ENCODE results near the gene TOMM70. TPM values are rescaled to one million over a fixed set of nuclear protein-coding genes. Genes with fewer than 3 reads are reported as not detected.

Gene TOMM70
- total and polyA plus RNA-seq, 2 of the 4 experiments (the other 2 are of a cell fraction), result 24.6 to 35.1 TPM

DNA sequence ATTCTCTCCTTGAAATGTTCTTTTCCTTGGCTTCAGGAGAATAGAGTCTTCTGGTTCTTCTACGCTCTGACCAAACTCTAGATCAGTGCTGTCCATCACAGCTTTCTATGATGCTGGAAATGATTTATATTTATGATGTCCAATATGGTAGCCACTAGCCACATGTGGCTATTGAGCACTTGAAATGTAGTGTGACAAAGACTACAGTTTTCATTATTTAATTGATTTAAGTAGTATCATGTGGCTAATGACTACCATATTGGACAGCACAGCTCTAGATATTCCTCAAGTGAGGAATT, 3.3 kb upstream of the TOMM70 start:
- Histone ChIP-seq H2AK5ac (ENCODE audit: low read depth, low read length) (no peak overlapping the region), H2AFZ (replicated peaks; ENCODE audit: low read length, poor library complexity) (no peak overlapping the region), H3K4ac (ENCODE audit: low read depth, low read length) (no peak overlapping the region), H4K8ac (ENCODE audit: low read depth in 2 of 2, low read length in 2 of 2) (no peak overlapping the region), H3K27ac (ENCODE audit: insufficient read depth, low read length) (no peak overlapping the region), H2BK5ac (ENCODE audit: low read depth, low read length, poor library complexity, severe bottlenecking) (no peak overlapping the region), H3K23ac (ENCODE audit: low read depth, low read length) (no peak overlapping the region), H2AK9ac (replicated peaks; ENCODE audit: low read depth, low read length, poor library complexity) (no peak overlapping the region), H3K79me1 (ENCODE audit: low read depth in 1 of 2, low read length in 2 of 2) (peaks cover 10 to 42% of the 10 kb centered on the region in 2 experiments), H3K9ac (ENCODE audit: low read depth, low read length) (no peak overlapping the region), H3K56ac (ENCODE audit: extremely low read depth, insufficient read depth, low read length) (no peak overlapping the region), H3K14ac (replicated peaks; ENCODE audit: low read depth, low read length) (no peak overlapping the region), H3K36me3 (ENCODE audit: control insufficient read depth, insufficient read depth, low read length) (peaks cover 2% of the 10 kb centered on the region; the same call in 1 of the 2 replicates), H3K4me2 (ENCODE audit: low read depth, low read length) (peak overlapping the region; percentile 11; the same call in 1 of the 2 replicates), H4K5ac (ENCODE audit: low read depth, low read length) (no peak overlapping the region), H4K20me1 (ENCODE audit: insufficient read depth, low read length) (peaks cover 8% of the 10 kb centered on the region; the same call in 1 of the 2 replicates), H2BK20ac (ENCODE audit: low read depth, low read length) (no peak overlapping the region), H3K27me3 (ENCODE audit: control insufficient read depth, insufficient read depth, low read length) (no peaks in the 10 kb centered on the region), H2BK15ac (ENCODE audit: low read depth, low read length) (no peak overlapping the region), H3K4me3 (ENCODE audit: insufficient read depth, low read depth, low read length) (no peak overlapping the region), H3K18ac (ENCODE audit: low read depth, low read length) (no peak overlapping the region), H3K9me1 (ENCODE audit: insufficient read depth, low read length) (no peaks in the 10 kb centered on the region; the same call in 1 of the 2 replicates), H2BK120ac (ENCODE audit: low read depth, low read length) (no peak overlapping the region), H3K4me1 (ENCODE audit: control insufficient read depth, insufficient read depth, low read length) (no peaks in the 10 kb centered on the region), H3K9me3 (ENCODE audit: control insufficient read depth, insufficient read depth, low read length) (0 out of 2 replicates have a peak, but pooled peaks cover 2% of the 10 kb centered on the region), H4K91ac (ENCODE audit: insufficient read depth, low read depth, low read length) (no peak overlapping the region)
- intact Hi-C loops (cut with micrococcal nuclease), result loop anchor here (5.0 kb wide), 1 partner anchor 88 kb away; the partner anchor contains the start of gene TMEM45A
- WGBS, 2 experiments (ENCODE audit: extremely low coverage in 2 of 2, insufficient read length in 1 of 2), result no CpG with 5 or more reads among the region's 1 CpG
- dilution Hi-C loops (cut with HindIII; ENCODE audit: low sequenced_read_pairs, unreplicated experiment), result no loop called here
- ChIA-PET POLR2A (ENCODE audit: unreplicated experiment) (interaction anchor here (0.7 kb wide), 1 partner anchor 108 kb away, joined by 15 read pairs; no protein-coding TSS in a partner anchor), CTCF (interaction anchor here (0.6 to 1.5 kb wide), 2 partner anchors 21 to 48 kb away, joined by 3 to 5 read pairs; no protein-coding TSS in a partner anchor)
- no peak for ATAC-seq (ENCODE audit: low read depth)
- TF ChIP-seq CHD1 (IDR thresholded peaks at IDR 0.05; ENCODE audit: low read depth, low read length) (no peak), NFE2L2 (IDR thresholded peaks at IDR 0.05; ENCODE audit: low read depth, low read length) (no peak), POLR2A (IDR thresholded peaks at IDR 0.05; ENCODE audit: low read depth, low read length) (no peak), BHLHE40 (IDR thresholded peaks at IDR 0.05; ENCODE audit: low read depth, low read length) (no peak), RFX5 (IDR thresholded peaks at IDR 0.05; ENCODE audit: low read depth, low read length) (no peak), FOS (IDR thresholded peaks at IDR 0.05; ENCODE audit: low read depth, low read length) (no peak), RAD21 (IDR thresholded peaks at IDR 0.05; ENCODE audit: low read length) (no peak)
- TF ChIP-seq, protein P1, sequence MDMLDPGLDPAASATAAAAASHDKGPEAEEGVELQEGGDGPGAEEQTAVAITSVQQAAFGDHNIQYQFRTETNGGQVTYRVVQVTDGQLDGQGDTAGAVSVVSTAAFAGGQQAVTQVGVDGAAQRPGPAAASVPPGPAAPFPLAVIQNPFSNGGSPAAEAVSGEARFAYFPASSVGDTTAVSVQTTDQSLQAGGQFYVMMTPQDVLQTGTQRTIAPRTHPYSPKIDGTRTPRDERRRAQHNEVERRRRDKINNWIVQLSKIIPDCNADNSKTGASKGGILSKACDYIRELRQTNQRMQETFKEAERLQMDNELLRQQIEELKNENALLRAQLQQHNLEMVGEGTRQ (IDR thresholded peaks at IDR 0.05; ENCODE audit: low read depth, low read length), result no peak
- no peak for DNase-seq
- BruUV-seq (replicated peaks), result no TSS peak
- in situ Hi-C loops (cut with MboI; ENCODE audit: low sequenced_read_pairs), result no loop called here

Measured in IMR-90 (cell line).